Measurements from ENCODE around the gene TDG. TPM values are rescaled to one million over a fixed set of nuclear protein-coding genes. Genes with fewer than 3 reads are reported as not detected.
A peak's percentile ranks its signal among the peaks of the same experiment; 100 is the strongest.

The TDG gene
- total RNA-seq, 1 donor from 2014 or later: 27.1 TPM

DNA sequence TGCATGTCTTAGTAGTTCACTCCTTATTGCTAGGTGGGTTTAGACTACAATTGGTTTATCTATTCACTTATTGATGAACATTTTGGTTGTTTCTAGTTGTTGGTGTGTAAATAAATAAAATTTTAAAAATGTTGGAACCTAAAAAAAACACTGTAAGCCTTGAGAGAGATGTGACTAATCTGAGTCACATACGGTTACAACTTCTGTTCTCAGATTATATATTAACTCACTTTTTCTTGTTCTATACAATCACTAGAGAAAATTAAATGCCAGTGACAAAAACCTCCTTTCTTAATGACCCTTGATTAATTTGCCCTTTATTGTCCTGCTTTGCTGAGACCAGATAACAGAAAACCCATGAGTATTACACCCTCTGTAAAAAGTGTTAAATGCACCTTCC, 7.1 kb upstream of the TDG start:
- peaks cover 8 to 24% (median 18%) of the 10 kb centered on the region in 3 donors for H3K4me1 ChIP-seq (ENCODE audit: control insufficient read depth in 3 of 3, insufficient read depth in 3 of 3, low read length in 3 of 3)

DNA sequence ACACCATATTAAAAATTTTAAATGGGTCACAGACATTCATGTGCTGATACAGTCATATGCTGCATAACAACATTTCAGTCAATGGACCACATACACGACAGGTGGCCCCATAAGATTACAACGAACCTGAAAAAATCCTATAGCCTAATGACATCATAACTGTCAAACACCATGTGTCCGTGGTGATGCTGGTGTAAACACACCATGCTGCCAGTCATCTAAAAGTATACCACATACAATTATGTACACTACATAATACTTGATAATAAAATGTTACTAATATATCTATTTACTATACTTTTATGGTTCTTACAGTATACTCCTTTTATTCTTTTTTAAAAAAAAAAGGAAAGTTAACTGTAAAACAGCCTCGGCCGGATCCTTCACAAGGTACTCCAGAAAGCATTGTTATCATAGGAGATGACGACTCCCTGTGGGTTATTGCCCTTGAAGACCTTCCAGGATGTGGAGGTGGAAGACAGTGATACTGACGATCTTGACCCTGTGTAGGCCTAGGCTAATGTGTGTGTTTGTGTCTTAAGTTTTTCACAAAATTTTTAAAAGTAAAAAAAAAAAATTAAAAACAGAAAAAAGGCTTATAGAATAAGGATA, 5.0 kb upstream of the TDG start:
- Histone ChIP-seq H3K4me1 (ENCODE audit: control insufficient read depth in 3 of 3, insufficient read depth in 3 of 3, low read length in 3 of 3) (peaks cover 13 to 28% (median 23%) of the 10 kb centered on the region in 3 donors), H3K27me3 (ENCODE audit: control insufficient read depth in 3 of 3, insufficient read depth in 3 of 3, low read length in 3 of 3) (no peaks in the 10 kb centered on the region), H3K27ac (ENCODE audit: low read depth, low read length) (no peak overlapping the region), H3K4me3 (ENCODE audit: low read length in 3 of 3) (no peak overlapping the region), H3K9me3 (ENCODE audit: control insufficient read depth in 3 of 3, low read length in 3 of 3) (no peaks in the 10 kb centered on the region), H3K9ac (ENCODE audit: low read depth in 1 of 3, low read length in 3 of 3) (no peak overlapping the region), H3K36me3 (ENCODE audit: control insufficient read depth in 3 of 3, insufficient read depth in 3 of 3, low read length in 3 of 3) (peaks cover 0 to 3% (median 0%) of the 10 kb centered on the region in 3 donors)

More for the DNA sequence above, 7.1 kb upstream of the TDG start:
- H3K27ac ChIP-seq (ENCODE audit: low read depth, low read length): no peak overlapping the region
- H3K27me3 ChIP-seq (ENCODE audit: control insufficient read depth in 3 of 3, insufficient read depth in 3 of 3, low read length in 3 of 3): no peaks in the 10 kb centered on the region
- H3K9ac ChIP-seq (ENCODE audit: low read depth in 1 of 3, low read length in 3 of 3): no peak overlapping the region
- H3K9me3 ChIP-seq (ENCODE audit: control insufficient read depth in 3 of 3, low read length in 3 of 3): no peaks in the 10 kb centered on the region
- H3K36me3 ChIP-seq (ENCODE audit: control insufficient read depth in 3 of 3, insufficient read depth in 3 of 3, low read length in 3 of 3): peaks cover 7 to 9% (median 9%) of the 10 kb centered on the region in 3 donors
- H3K4me3 ChIP-seq (ENCODE audit: low read length in 3 of 3): no peak overlapping the region

DNA sequence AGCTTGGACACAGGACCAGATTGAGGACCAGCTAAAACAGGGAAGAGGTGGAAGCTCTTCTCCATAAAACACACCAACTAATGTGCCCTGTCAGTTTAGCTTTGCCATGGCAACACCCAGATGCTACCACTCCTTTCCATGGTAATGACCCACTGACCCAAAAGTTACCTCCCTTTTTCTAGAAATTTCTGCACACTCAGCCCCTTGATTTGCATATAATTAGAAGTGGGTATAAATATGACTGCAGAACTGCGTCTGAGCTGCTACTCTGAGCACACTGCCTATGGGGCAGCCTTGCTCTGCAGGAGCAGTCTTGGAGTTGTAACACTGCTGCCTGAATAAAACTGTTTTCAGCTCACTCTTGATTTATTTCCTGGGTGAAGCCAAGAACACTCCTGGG, 3.2 kb upstream of the TDG start:
- no peaks in the 10 kb centered on the region for H3K27me3 ChIP-seq (ENCODE audit: control insufficient read depth in 3 of 3, insufficient read depth in 3 of 3, low read length in 3 of 3)
- no peaks in the 10 kb centered on the region for H3K9me3 ChIP-seq (ENCODE audit: control insufficient read depth in 3 of 3, low read length in 3 of 3)
- no peak overlapping the region for H3K27ac ChIP-seq (ENCODE audit: low read depth, low read length)
- H3K36me3 ChIP-seq (ENCODE audit: control insufficient read depth in 3 of 3, insufficient read depth in 3 of 3, low read length in 3 of 3): no peaks in the 10 kb centered on the region
- H3K4me1 ChIP-seq (ENCODE audit: control insufficient read depth in 3 of 3, insufficient read depth in 3 of 3, low read length in 3 of 3): peaks cover 11 to 21% (median 18%) of the 10 kb centered on the region in 3 donors
- H3K4me3 ChIP-seq (ENCODE audit: low read length in 3 of 3): no peak overlapping the region
- no peak overlapping the region for H3K9ac ChIP-seq (ENCODE audit: low read depth in 1 of 3, low read length in 3 of 3)

DNA sequence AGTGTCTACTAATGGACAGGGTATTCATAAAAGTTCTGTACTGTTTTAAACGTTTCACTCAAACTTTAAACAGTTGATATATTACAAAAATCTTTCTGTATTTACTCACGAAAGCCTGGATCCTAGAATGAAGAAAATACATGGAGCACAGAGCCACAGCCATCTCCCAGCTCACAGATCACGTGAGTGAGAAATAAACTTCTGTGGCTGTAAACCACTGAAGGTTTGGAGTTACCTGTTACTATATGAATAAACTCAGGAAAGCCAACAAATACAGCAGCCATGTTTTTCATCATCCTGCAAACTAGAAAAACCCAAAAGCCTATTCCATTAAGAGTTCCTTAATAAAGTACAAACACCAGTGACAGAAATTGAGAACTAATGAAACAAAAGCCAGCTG, 867 bp upstream of the TDG start:
- Histone ChIP-seq H3K9ac (ENCODE audit: low read depth in 1 of 3, low read length in 3 of 3) (peak overlapping the region; percentile 97 to 100 (median 100)), H3K27ac (ENCODE audit: low read depth, low read length) (peak overlapping the region; percentile 87), H3K4me1 (ENCODE audit: control insufficient read depth in 3 of 3, insufficient read depth in 3 of 3, low read length in 3 of 3) (peaks cover 11 to 32% (median 30%) of the 10 kb centered on the region in 3 donors), H3K27me3 (ENCODE audit: control insufficient read depth in 3 of 3, insufficient read depth in 3 of 3, low read length in 3 of 3) (no peaks in the 10 kb centered on the region), H3K9me3 (ENCODE audit: control insufficient read depth in 3 of 3, low read length in 3 of 3) (no peaks in the 10 kb centered on the region), H3K4me3 (ENCODE audit: low read length in 3 of 3) (peak overlapping the region; percentile 83 to 99 (median 99)), H3K36me3 (ENCODE audit: control insufficient read depth in 3 of 3, insufficient read depth in 3 of 3, low read length in 3 of 3) (no peaks in the 10 kb centered on the region)

DNA sequence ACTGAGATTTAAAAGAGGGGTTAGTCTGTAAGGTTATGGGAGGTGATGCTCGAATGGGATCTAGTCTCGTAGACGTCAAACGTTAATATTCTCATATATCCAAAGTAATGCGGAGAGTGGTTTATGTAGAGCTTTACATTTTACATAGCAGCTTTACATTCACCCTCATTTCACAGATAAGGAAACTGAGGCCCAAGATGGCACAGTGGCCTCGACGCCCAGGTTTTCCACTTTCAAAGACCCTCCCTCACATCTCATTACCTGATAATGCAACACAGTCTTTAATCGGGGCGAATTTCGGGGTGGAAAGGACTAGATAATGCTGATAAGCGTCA, 450 bp upstream of the TDG start:
- Histone ChIP-seq H3K4me1 (ENCODE audit: control insufficient read depth in 3 of 3, insufficient read depth in 3 of 3, low read length in 3 of 3) (peaks cover 11 to 32% (median 30%) of the 10 kb centered on the region in 3 donors), H3K9ac (ENCODE audit: low read depth in 1 of 3, low read length in 3 of 3) (peak overlapping the region; percentile 97 to 100 (median 100)), H3K9me3 (ENCODE audit: control insufficient read depth in 3 of 3, low read length in 3 of 3) (no peaks in the 10 kb centered on the region), H3K36me3 (ENCODE audit: control insufficient read depth in 3 of 3, insufficient read depth in 3 of 3, low read length in 3 of 3) (no peaks in the 10 kb centered on the region), H3K27ac (ENCODE audit: low read depth, low read length) (peak overlapping the region; percentile 87), H3K27me3 (ENCODE audit: control insufficient read depth in 3 of 3, insufficient read depth in 3 of 3, low read length in 3 of 3) (no peaks in the 10 kb centered on the region), H3K4me3 (ENCODE audit: low read length in 3 of 3) (peak overlapping the region; percentile 83 to 99 (median 99))

DNA sequence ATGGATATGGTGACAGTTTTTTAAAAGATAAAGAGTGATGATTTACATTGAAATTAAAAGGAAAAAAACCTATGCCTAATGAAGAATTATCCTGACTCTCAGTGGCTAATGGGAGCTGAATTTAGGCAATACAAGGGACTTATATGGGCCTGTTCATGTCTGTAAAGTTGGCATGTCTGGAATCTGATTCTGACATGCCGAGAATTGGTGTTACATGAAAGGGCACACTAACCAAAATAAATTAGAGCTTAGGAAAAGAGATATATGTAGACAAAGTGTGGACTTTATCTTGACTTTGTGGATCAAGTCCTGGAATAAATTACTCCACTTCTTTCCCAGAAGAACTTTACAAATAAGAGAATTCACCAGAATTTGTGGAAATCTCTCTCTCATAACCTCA, 1.1 kb downstream of the TDG start:
- peak overlapping the region; percentile 87 for H3K27ac ChIP-seq (ENCODE audit: low read depth, low read length)
- H3K4me1 ChIP-seq (ENCODE audit: control insufficient read depth in 3 of 3, insufficient read depth in 3 of 3, low read length in 3 of 3): peaks cover 11 to 32% (median 30%) of the 10 kb centered on the region in 3 donors
- H3K27me3 ChIP-seq (ENCODE audit: control insufficient read depth in 3 of 3, insufficient read depth in 3 of 3, low read length in 3 of 3): no peaks in the 10 kb centered on the region
- H3K9me3 ChIP-seq (ENCODE audit: control insufficient read depth in 3 of 3, low read length in 3 of 3): no peaks in the 10 kb centered on the region
- H3K9ac ChIP-seq (ENCODE audit: low read depth in 1 of 3, low read length in 3 of 3): peak overlapping the region; percentile 88 to 100 (median 97)
- no peaks in the 10 kb centered on the region for H3K36me3 ChIP-seq (ENCODE audit: control insufficient read depth in 3 of 3, insufficient read depth in 3 of 3, low read length in 3 of 3)
- peak overlapping the region; percentile 83 to 99 (median 99) for H3K4me3 ChIP-seq (ENCODE audit: low read length in 3 of 3)

DNA sequence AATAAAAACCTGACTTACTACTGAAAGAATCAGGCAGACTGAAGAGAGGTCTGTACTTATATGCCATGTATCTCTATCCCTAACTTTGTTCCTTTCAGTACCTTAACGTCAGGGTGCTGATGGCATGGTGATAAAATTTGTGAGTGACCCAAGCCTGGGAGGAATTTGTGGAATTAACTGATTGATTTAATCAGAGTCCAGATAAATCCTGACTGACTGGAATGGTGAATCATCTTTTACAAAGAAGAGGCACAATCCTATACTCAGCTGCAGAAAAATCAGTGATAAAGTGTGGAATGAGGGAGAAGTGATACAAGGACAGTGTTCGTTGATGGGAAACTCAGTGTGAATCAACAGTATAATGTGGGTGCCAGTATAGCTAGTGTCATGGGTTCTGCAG, 3.7 kb downstream of the TDG start:
- Histone ChIP-seq H3K9me3 (ENCODE audit: control insufficient read depth in 3 of 3, low read length in 3 of 3) (no peaks in the 10 kb centered on the region), H3K4me1 (ENCODE audit: control insufficient read depth in 3 of 3, insufficient read depth in 3 of 3, low read length in 3 of 3) (peaks cover 8 to 28% (median 23%) of the 10 kb centered on the region in 3 donors), H3K27ac (ENCODE audit: low read depth, low read length) (no peak overlapping the region), H3K36me3 (ENCODE audit: control insufficient read depth in 3 of 3, insufficient read depth in 3 of 3, low read length in 3 of 3) (peaks cover 0 to 2% (median 0%) of the 10 kb centered on the region in 3 donors), H3K27me3 (ENCODE audit: control insufficient read depth in 3 of 3, insufficient read depth in 3 of 3, low read length in 3 of 3) (no peaks in the 10 kb centered on the region), H3K9ac (ENCODE audit: low read depth in 1 of 3, low read length in 3 of 3) (no peak overlapping the region), H3K4me3 (ENCODE audit: low read length in 3 of 3) (no peak overlapping the region)

DNA sequence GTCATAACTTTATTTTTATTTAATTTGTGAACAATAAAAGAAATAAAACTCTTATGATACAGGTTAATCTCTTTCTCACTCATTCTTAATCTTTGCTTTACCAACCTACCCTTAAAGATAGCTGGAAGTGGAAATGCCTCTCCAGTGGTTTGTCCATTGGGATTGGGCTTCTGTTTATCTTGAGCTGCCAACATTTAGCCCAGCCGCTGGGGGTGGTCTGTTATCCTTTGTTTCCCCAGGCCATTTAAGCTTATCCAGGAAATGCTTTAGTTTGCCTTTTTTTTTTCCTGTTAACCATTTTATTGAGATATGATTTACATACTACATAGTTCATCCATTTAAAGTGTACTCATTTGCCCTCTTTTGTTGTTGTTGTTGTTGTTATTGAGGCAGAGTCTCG, 8.2 kb downstream of the TDG start:
- Histone ChIP-seq H3K4me1 (ENCODE audit: control insufficient read depth in 3 of 3, insufficient read depth in 3 of 3, low read length in 3 of 3) (peaks cover 0 to 8% (median 2%) of the 10 kb centered on the region in 3 donors), H3K36me3 (ENCODE audit: control insufficient read depth in 3 of 3, insufficient read depth in 3 of 3, low read length in 3 of 3) (peaks cover 3 to 20% (median 19%) of the 10 kb centered on the region in 3 donors), H3K9me3 (ENCODE audit: control insufficient read depth in 3 of 3, low read length in 3 of 3) (no peaks in the 10 kb centered on the region), H3K27ac (ENCODE audit: low read depth, low read length) (no peak overlapping the region), H3K27me3 (ENCODE audit: control insufficient read depth in 3 of 3, insufficient read depth in 3 of 3, low read length in 3 of 3) (no peaks in the 10 kb centered on the region), H3K9ac (ENCODE audit: low read depth in 1 of 3, low read length in 3 of 3) (no peak overlapping the region), H3K4me3 (ENCODE audit: low read length in 3 of 3) (no peak overlapping the region)

DNA sequence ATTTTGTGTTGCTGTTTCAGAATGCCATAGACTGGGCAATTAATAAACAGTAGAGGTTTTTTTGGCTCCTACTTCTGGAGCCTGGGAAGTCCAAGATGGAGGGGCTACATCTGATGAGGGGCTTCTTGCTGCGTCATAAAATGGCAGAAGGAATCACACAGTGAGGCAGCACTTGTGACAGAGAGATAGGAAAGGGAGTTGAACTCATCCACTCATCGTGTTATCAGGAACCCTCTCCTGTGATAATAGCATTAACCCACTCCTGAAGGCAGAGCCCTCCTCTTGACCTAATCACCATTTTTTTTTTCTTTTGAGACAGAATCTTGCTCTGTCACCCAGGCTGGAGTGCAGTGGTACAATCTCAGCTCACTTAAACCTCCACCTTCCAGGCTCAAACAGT, 9.7 kb downstream of the TDG start:
- Histone ChIP-seq H3K36me3 (ENCODE audit: control insufficient read depth in 3 of 3, insufficient read depth in 3 of 3, low read length in 3 of 3) (peaks cover 4 to 29% (median 26%) of the 10 kb centered on the region in 3 donors), H3K27me3 (ENCODE audit: control insufficient read depth in 3 of 3, insufficient read depth in 3 of 3, low read length in 3 of 3) (no peaks in the 10 kb centered on the region), H3K4me1 (ENCODE audit: control insufficient read depth in 3 of 3, insufficient read depth in 3 of 3, low read length in 3 of 3) (no peaks in the 10 kb centered on the region), H3K9ac (ENCODE audit: low read depth in 1 of 3, low read length in 3 of 3) (no peak overlapping the region), H3K9me3 (ENCODE audit: control insufficient read depth in 3 of 3, low read length in 3 of 3) (no peaks in the 10 kb centered on the region), H3K4me3 (ENCODE audit: low read length in 3 of 3) (no peak overlapping the region), H3K27ac (ENCODE audit: low read depth, low read length) (no peak overlapping the region)

DNA sequence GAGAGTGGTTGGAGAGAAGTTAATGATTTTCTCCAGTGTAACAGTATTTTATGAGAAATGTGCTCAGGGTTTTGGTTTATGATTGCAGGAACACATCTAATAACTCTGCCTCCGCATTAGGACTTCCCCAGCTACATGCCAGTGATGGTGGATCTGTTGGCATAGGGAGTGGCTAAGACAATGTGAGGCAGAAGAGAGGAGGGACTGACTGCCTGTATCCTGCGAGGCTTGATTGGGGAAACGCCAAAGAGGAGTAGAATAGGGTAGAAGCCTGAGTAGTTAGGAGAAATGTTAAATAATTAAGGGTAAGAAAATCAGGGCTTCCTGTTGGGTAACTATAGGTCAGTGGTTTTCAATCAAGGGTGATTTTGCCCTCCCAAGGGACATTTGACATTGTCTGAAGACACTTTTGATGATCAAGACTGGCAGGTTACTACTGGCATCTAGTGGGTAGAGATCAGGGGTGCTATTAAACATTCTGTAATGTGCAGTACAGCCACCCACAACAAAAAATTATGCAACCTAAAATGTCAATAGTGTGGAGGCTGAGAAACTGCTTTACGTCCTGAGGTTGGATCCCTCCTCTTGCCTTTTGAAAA, 12.8 kb downstream of the TDG start:
- peaks cover 16 to 50% (median 44%) of the 10 kb centered on the region in 3 donors for H3K36me3 ChIP-seq (ENCODE audit: control insufficient read depth in 3 of 3, insufficient read depth in 3 of 3, low read length in 3 of 3)
- no peak overlapping the region for H3K4me3 ChIP-seq (ENCODE audit: low read length in 3 of 3)
- no peak overlapping the region for H3K27ac ChIP-seq (ENCODE audit: low read depth, low read length)
- no peaks in the 10 kb centered on the region for H3K4me1 ChIP-seq (ENCODE audit: control insufficient read depth in 3 of 3, insufficient read depth in 3 of 3, low read length in 3 of 3)
- H3K27me3 ChIP-seq (ENCODE audit: control insufficient read depth in 3 of 3, insufficient read depth in 3 of 3, low read length in 3 of 3): no peaks in the 10 kb centered on the region
- H3K9ac ChIP-seq (ENCODE audit: low read depth in 1 of 3, low read length in 3 of 3): no peak overlapping the region
- no peaks in the 10 kb centered on the region for H3K9me3 ChIP-seq (ENCODE audit: control insufficient read depth in 3 of 3, low read length in 3 of 3)

Data from skeletal muscle tissue (tissue), 4 donors.